ENCODE results near the gene OR1K1. TPM values are rescaled to one million over a fixed set of nuclear protein-coding genes. Genes with fewer than 3 reads are reported as not detected.
"Not testable (repeated sequence)": the region's sequence is repeated elsewhere in the genome, so short reads cannot be mapped to it uniquely, and the experiment has no call there.

OR1K1 gene
- total and polyA plus RNA-seq, 8 donors, result not detected

GRCh38 chr9:122827761-122828093 lies 27.8 kb downstream of the OR1K1 start:
- DNase-seq, result no peak
- Histone ChIP-seq H3K27ac (peak overlapping the region; percentile 79 to 96 (median 93)), H3K4me1 (peaks cover 13 to 46% (median 29%) of the 10 kb centered on the region in 4 donors), H3K36me3 (peaks cover 0 to 32% (median 25%) of the 10 kb centered on the region in 4 donors), H3K4me3 (peak overlapping the region; percentile 60 to 93 (median 72)), H3K27me3 (no peaks in the 10 kb centered on the region), H3K9me3 (no peaks in the 10 kb centered on the region)
- 0 to 2% (median 1%) methylated on average over 8 of the region's 8 CpGs for WGBS, 5 donors
- TF ChIP-seq EP300 (IDR thresholded peaks at IDR 0.05), result no peak
- no peak for TF ChIP-seq CTCF (IDR thresholded peaks at IDR 0.05)
- TF ChIP-seq POLR2AphosphoS5 (IDR thresholded peaks at IDR 0.05), result no peak
- no peak for TF ChIP-seq POLR2A (IDR thresholded peaks at IDR 0.05)
- intact Hi-C loops (cut with DNase I; ENCODE audit: low total_unique reads), result no loop called here

- WGBS, 5 donors, result 69 to 73% (median 71%) methylated on average over 18 of the region's 18 CpGs
- intact Hi-C loops (cut with DNase I; ENCODE audit: low total_unique reads); DNase-seq; H3K9me3 ChIP-seq; H3K27me3 ChIP-seq: not testable (repeated sequence)
- peak overlapping the region; percentile 79 to 96 (median 93) for H3K27ac ChIP-seq
- peak overlapping the region; percentile 60 to 93 (median 72) for H3K4me3 ChIP-seq
- peaks cover 0 to 20% (median 14%) of the 10 kb centered on the region in 4 donors for H3K36me3 ChIP-seq
- H3K4me1 ChIP-seq, result peaks cover 13 to 44% (median 27%) of the 10 kb centered on the region in 4 donors
Observed at GRCh38 chr9:122828965-122829284, 29.0 kb downstream of the OR1K1 start.

- Histone ChIP-seq H3K4me3 (no peak overlapping the region), H3K27me3 (no peaks in the 10 kb centered on the region), H3K36me3 (no peaks in the 10 kb centered on the region), H3K27ac (no peak overlapping the region), H3K4me1 (peaks cover 4 to 11% (median 8%) of the 10 kb centered on the region in 4 donors), H3K9me3 (no peaks in the 10 kb centered on the region)
- intact Hi-C loops (cut with DNase I; ENCODE audit: low total_unique reads), result no loop called here
- no peak for TF ChIP-seq CTCF (IDR thresholded peaks at IDR 0.05)
- no peak for TF ChIP-seq EP300 (IDR thresholded peaks at IDR 0.05)
- TF ChIP-seq POLR2AphosphoS5 (IDR thresholded peaks at IDR 0.05), result no peak
- no peak for TF ChIP-seq POLR2A (IDR thresholded peaks at IDR 0.05)
- WGBS, 5 donors, result 76 to 91% (median 89%) methylated on average over 3 of the region's 3 CpGs
- no peak for DNase-seq
Observed at GRCh38 chr9:122832194-122832593, 32.3 kb downstream of the OR1K1 start.

GRCh38 chr9:122835313-122835731 lies 35.4 kb downstream of the OR1K1 start:
- TF ChIP-seq EP300 (IDR thresholded peaks at IDR 0.05) (no peak), POLR2AphosphoS5 (IDR thresholded peaks at IDR 0.05) (no peak), CTCF (IDR thresholded peaks at IDR 0.05) (no peak), POLR2A (IDR thresholded peaks at IDR 0.05) (no peak)
- Histone ChIP-seq H3K36me3 (no peaks in the 10 kb centered on the region), H3K9me3 (no peaks in the 10 kb centered on the region), H3K27me3 (no peaks in the 10 kb centered on the region), H3K27ac (no peak overlapping the region), H3K4me3 (no peak overlapping the region), H3K4me1 (no peaks in the 10 kb centered on the region)
- intact Hi-C loops (cut with DNase I; ENCODE audit: low total_unique reads), result no loop called here
- peak in 1 of 2 donors; percentile 37 for DNase-seq
- 55 to 61% (median 59%) methylated on average over 4 of the region's 4 CpGs for WGBS, 5 donors

GRCh38 chr9:122837266-122837850 lies 37.4 kb downstream of the OR1K1 start:
- DNase-seq, result no peak
- intact Hi-C loops (cut with DNase I; ENCODE audit: low total_unique reads), result no loop called here
- 92 to 97% (median 93%) methylated on average over 14 of the region's 14 CpGs for WGBS, 5 donors

GRCh38 chr9:122838441-122838840 lies 38.5 kb downstream of the OR1K1 start:
- H3K27me3 ChIP-seq; H3K9me3 ChIP-seq; H3K36me3 ChIP-seq; H3K4me3 ChIP-seq; intact Hi-C loops (cut with DNase I; ENCODE audit: low total_unique reads); H3K27ac ChIP-seq; H3K4me1 ChIP-seq; DNase-seq: not testable (repeated sequence)
- WGBS, 5 donors, result 65 to 80% (median 70%) methylated on average over 2 to 3 of the region's 3 CpGs

More at GRCh38 chr9:122837266-122837850, 37.4 kb downstream of the OR1K1 start:
- H3K27ac ChIP-seq, result no peak overlapping the region
- no peaks in the 10 kb centered on the region for H3K36me3 ChIP-seq
- H3K9me3 ChIP-seq, result no peaks in the 10 kb centered on the region
- TF ChIP-seq POLR2A (IDR thresholded peaks at IDR 0.05), result no peak
- TF ChIP-seq POLR2AphosphoS5 (IDR thresholded peaks at IDR 0.05), result no peak
- TF ChIP-seq EP300 (IDR thresholded peaks at IDR 0.05), result no peak
- no peak for TF ChIP-seq CTCF (IDR thresholded peaks at IDR 0.05)
- no peaks in the 10 kb centered on the region for H3K4me1 ChIP-seq
- no peaks in the 10 kb centered on the region for H3K27me3 ChIP-seq
- no peak overlapping the region for H3K4me3 ChIP-seq
